NCI-H526 (cell line): ENCODE data around the gene COL27A1.

Experiments used
- DNase-seq, 2 experiments: peaks; one replicate each; lab custom pipeline; 2025; lab: John Stamatoyannopoulos, UW

The COL27A1 gene

GRCh38 chr9:114286146-114286679 is 130.9 kb downstream of the COL27A1 start:
- no peak for DNase-seq

GRCh38 chr9:114287001-114287762 is 131.8 kb downstream of the COL27A1 start:
- DNase-seq, result no peak

GRCh38 chr9:114287763-114288192 is 132.4 kb downstream of the COL27A1 start:
- no peak for DNase-seq

- no peak for DNase-seq
Measured at GRCh38 chr9:114288193-114289091, 133.1 kb downstream of the COL27A1 start.

- no peak for DNase-seq
Measured at GRCh38 chr9:114289106-114289505, 133.8 kb downstream of the COL27A1 start.

- DNase-seq, result no peak
Measured at GRCh38 chr9:114289571-114290481, 134.5 kb downstream of the COL27A1 start.

- DNase-seq, result no peak
Measured at GRCh38 chr9:114290561-114290986, 135.2 kb downstream of the COL27A1 start.

GRCh38 chr9:114291064-114291474 is 135.7 kb downstream of the COL27A1 start:
- DNase-seq, result peak; percentile 23 to 59

- DNase-seq, result no peak
Measured at GRCh38 chr9:114291886-114292590, 136.7 kb downstream of the COL27A1 start.

- no peak for DNase-seq
Measured at GRCh38 chr9:114294664-114295063, 139.3 kb downstream of the COL27A1 start.

GRCh38 chr9:114296338-114296737 is 141.0 kb downstream of the COL27A1 start:
- DNase-seq, result no peak

- no peak for DNase-seq
Measured at GRCh38 chr9:114299286-114300152, 144.2 kb downstream of the COL27A1 start.

- no peak for DNase-seq
Measured at GRCh38 chr9:114300153-114300845, 145.0 kb downstream of the COL27A1 start.

GRCh38 chr9:114300846-114301797 is 145.8 kb downstream of the COL27A1 start:
- DNase-seq, result no peak

- no peak for DNase-seq
Measured at GRCh38 chr9:114301798-114302565, 146.6 kb downstream of the COL27A1 start.

- DNase-seq, result no peak
Measured at GRCh38 chr9:114302727-114303126, 147.4 kb downstream of the COL27A1 start.

- DNase-seq, result no peak
Measured at GRCh38 chr9:114303571-114303970, 148.2 kb downstream of the COL27A1 start.
